ENCODE measurements around the gene YDJC. TPM values are rescaled to one million over a fixed set of nuclear protein-coding genes. Genes with fewer than 3 reads are reported as not detected.
A peak's percentile ranks its signal among the peaks of the same experiment; 100 is the strongest.

The YDJC gene
- total and polyA plus RNA-seq, 2 donors from 2014 or later = 24.7 to 28.2 TPM

- DNase-seq = no peak
- peaks cover 0 to 5% (median 3%) of the 10 kb centered on the region in 3 donors for H3K4me1 ChIP-seq (ENCODE audit: control insufficient read depth in 2 of 3, insufficient read depth in 2 of 3, low read depth in 1 of 3, low read length in 3 of 3)
- H3K9me3 ChIP-seq (ENCODE audit: control insufficient read depth in 2 of 3, insufficient read depth in 1 of 3, low read length in 3 of 3) = no peaks in the 10 kb centered on the region
- intact Hi-C loops (cut with DNase I) = no loop called here
- no peak overlapping the region for H3K9ac ChIP-seq (ENCODE audit: low read length in 3 of 3)
- H3K4me3 ChIP-seq (ENCODE audit: low read length in 3 of 3) = no peak overlapping the region
- no peak for TF ChIP-seq CTCF (IDR thresholded peaks at IDR 0.05; ENCODE audit: borderline replicate concordance, extremely low read depth, insufficient read depth)
- no peak for FAIRE-seq
- H3K36me3 ChIP-seq (ENCODE audit: control insufficient read depth in 2 of 3, insufficient read depth in 3 of 3, low read length in 3 of 3) = peaks cover 0 to 5% (median 0%) of the 10 kb centered on the region in 3 donors
- H3K27me3 ChIP-seq (ENCODE audit: control insufficient read depth, insufficient read depth, low read length) = no peaks in the 10 kb centered on the region
- H3K27ac ChIP-seq (ENCODE audit: low read depth in 2 of 2, low read length in 2 of 2) = no peak overlapping the region
Observed at GRCh38 chr22:21631025-21631424, 1.2 kb upstream of the YDJC start.

GRCh38 chr22:21628386-21629254 is 1.2 kb downstream of the YDJC start:
- intact Hi-C loops (cut with DNase I) = no loop called here
- DNase-seq (peak in 2 of 5 donors; percentile 72 to 84), FAIRE-seq (no peak)
- peaks cover 0 to 5% (median 0%) of the 10 kb centered on the region in 3 donors for H3K36me3 ChIP-seq (ENCODE audit: control insufficient read depth in 2 of 3, insufficient read depth in 3 of 3, low read length in 3 of 3)
- no peak for TF ChIP-seq CTCF (IDR thresholded peaks at IDR 0.05; ENCODE audit: borderline replicate concordance, extremely low read depth, insufficient read depth)
- peak overlapping the region; percentile 64 to 90 (median 82) for H3K4me3 ChIP-seq (ENCODE audit: low read length in 3 of 3)
- peak overlapping the region in 2 of 3 donors; percentile 67 to 78 for H3K9ac ChIP-seq (ENCODE audit: low read length in 3 of 3)
- no peak overlapping the region for H3K27ac ChIP-seq (ENCODE audit: low read depth in 2 of 2, low read length in 2 of 2)
- no peaks in the 10 kb centered on the region for H3K9me3 ChIP-seq (ENCODE audit: control insufficient read depth in 2 of 3, insufficient read depth in 1 of 3, low read length in 3 of 3)
- peaks cover 0 to 5% (median 3%) of the 10 kb centered on the region in 3 donors for H3K4me1 ChIP-seq (ENCODE audit: control insufficient read depth in 2 of 3, insufficient read depth in 2 of 3, low read depth in 1 of 3, low read length in 3 of 3)
- H3K27me3 ChIP-seq (ENCODE audit: control insufficient read depth, insufficient read depth, low read length) = no peaks in the 10 kb centered on the region

GRCh38 chr22:21626735-21627469 is 2.9 kb downstream of the YDJC start:
- TF ChIP-seq CTCF (IDR thresholded peaks at IDR 0.05; ENCODE audit: borderline replicate concordance, extremely low read depth, insufficient read depth) = no peak
- FAIRE-seq (no peak), DNase-seq (no peak)
- Histone ChIP-seq H3K4me3 (ENCODE audit: low read length in 3 of 3) (no peak overlapping the region), H3K4me1 (ENCODE audit: control insufficient read depth in 2 of 3, insufficient read depth in 2 of 3, low read depth in 1 of 3, low read length in 3 of 3) (peaks cover 0 to 7% (median 3%) of the 10 kb centered on the region in 3 donors), H3K9ac (ENCODE audit: low read length in 3 of 3) (no peak overlapping the region), H3K36me3 (ENCODE audit: control insufficient read depth in 2 of 3, insufficient read depth in 3 of 3, low read length in 3 of 3) (peaks cover 0 to 12% (median 6%) of the 10 kb centered on the region in 3 donors), H3K9me3 (ENCODE audit: control insufficient read depth in 2 of 3, insufficient read depth in 1 of 3, low read length in 3 of 3) (no peaks in the 10 kb centered on the region), H3K27me3 (ENCODE audit: control insufficient read depth, insufficient read depth, low read length) (no peaks in the 10 kb centered on the region), H3K27ac (ENCODE audit: low read depth in 2 of 2, low read length in 2 of 2) (no peak overlapping the region)
- intact Hi-C loops (cut with DNase I) = no loop called here
